Astrocyte of the hippocampus (primary cell): ENCODE measurements around the gene KHDC4.

Experiments used
- DNase-seq: peaks from one replicate; pipeline ENCODE4 v3.0.0; 2011; ENCODE audit warnings: low read depth, low spot score

KHDC4 gene

GRCh38 chr1:155864393-155864792 lies 69.8 kb downstream of the KHDC4 start:
- DNase-seq: no peak
